HG03558 (cell line): ENCODE data around the gene QSOX1.
"Not testable (repeated sequence)": the region's sequence is repeated elsewhere in the genome, so short reads cannot be mapped to it uniquely, and the experiment has no call there.

Source experiments
- ATAC-seq: cut with Tn5 transposase; IDR thresholded peaks from one replicate; pipeline ENCODE4 v1.9.1; 2021; ENCODE audit warnings: moderate number of reproducible peaks; ENCODE audit not compliant: unreplicated experiment; ENCODE audit errors: extremely low read depth

The QSOX1 gene

DNA sequence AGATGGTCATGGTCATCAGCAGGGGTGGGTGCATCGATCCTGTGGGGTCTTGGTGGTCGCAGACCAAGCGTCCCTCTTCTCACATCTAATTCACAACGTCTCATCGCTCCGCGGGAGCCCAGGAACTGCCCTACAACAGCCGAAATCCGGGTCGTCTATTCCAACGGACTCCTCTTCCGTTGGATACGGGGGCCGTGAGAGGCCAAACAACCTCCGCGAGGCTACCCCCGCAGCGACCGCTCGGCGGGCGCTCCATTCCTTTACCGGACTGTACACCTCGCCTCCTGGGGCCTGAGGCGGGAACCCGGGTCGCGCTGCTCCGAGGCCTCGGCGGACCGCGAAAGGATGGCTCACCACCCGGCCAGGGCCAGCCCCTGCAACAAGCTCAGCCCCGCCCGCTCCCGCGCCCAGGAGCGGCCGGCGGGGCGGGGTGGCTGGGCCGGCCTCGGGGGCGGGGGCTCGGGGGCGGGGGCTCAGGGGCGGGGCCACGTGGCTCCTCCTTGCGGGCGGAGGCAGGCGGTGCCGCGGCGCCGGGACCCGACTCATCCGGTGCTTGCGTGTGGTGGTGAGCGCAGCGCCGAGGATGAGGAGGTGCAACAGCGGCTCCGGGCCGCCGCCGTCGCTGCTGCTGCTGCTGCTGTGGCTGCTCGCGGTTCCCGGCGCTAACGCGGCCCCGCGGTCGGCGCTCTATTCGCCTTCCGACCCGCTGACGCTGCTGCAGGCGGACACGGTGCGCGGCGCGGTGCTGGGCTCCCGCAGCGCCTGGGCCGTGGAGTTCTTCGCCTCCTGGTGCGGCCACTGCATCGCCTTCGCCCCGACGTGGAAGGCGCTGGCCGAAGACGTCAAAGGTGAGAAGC is at the start of gene QSOX1:
Gene QSOX1 (plus strand): TSS at position 545 of the 857 bp plus-strand sequence. CDS start 39 bp downstream, at position 584.
- ATAC-seq: peak; percentile 87

GRCh38 chr1:180112091-180112490 is 42.6 kb upstream of the QSOX1 start:
- no peak for ATAC-seq

DNA sequence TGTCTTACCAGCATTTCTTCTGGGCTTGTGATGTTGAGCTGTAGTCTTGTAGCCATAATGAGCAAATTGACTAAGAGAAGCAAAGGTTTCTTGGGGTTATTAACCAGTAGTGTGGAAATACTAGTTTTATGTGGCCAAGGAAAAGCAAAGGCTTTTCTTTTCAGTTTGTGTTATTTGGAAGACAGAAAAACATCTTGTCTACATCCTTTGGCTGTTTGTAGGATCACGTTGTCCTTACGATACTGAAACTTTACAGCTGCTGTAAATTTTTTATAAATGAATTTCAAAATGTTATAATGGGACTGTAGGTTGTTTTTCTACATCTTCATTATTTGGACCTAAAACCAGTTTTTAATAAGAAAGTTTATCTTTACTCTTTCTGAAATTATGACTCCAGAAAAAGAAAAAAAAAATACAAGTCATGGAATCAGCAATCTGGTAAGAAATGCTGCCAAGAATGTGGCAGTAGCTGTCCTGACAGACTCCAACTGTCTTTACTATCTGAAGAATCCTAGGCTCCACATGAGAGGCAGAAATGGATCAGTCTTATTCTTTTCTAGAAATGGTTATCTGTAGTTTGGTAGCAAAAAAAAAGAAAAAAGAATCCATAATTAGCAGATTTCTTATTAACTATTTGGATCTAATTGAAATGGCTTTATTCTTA is 41.6 kb upstream of the QSOX1 start:
- no peak for ATAC-seq

DNA sequence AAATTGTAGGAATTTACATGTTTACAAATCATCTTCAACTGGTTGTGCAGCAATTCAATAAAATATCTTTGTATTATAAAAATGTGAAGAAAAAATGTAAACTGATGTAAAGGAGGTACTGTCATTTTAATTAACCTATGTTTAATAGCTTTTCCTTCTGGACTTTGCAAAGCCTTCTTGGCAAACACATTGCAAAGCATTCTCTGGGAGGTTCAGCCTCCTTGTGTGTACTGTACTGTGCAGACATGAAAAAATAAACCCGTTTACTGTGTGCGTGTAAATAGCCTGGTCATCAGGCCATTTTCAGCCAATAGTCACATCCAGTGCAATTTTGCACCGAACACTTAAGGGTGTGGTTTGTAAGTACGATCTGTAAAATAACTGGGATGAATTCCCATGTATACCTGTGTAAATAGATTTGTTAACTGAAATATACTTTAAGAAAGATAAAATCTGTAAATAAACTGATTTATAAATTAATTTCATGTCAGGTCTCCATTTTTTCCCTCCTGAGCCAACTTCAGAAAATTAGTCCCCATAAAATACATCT is 40.2 kb upstream of the QSOX1 start:
- no peak for ATAC-seq

DNA sequence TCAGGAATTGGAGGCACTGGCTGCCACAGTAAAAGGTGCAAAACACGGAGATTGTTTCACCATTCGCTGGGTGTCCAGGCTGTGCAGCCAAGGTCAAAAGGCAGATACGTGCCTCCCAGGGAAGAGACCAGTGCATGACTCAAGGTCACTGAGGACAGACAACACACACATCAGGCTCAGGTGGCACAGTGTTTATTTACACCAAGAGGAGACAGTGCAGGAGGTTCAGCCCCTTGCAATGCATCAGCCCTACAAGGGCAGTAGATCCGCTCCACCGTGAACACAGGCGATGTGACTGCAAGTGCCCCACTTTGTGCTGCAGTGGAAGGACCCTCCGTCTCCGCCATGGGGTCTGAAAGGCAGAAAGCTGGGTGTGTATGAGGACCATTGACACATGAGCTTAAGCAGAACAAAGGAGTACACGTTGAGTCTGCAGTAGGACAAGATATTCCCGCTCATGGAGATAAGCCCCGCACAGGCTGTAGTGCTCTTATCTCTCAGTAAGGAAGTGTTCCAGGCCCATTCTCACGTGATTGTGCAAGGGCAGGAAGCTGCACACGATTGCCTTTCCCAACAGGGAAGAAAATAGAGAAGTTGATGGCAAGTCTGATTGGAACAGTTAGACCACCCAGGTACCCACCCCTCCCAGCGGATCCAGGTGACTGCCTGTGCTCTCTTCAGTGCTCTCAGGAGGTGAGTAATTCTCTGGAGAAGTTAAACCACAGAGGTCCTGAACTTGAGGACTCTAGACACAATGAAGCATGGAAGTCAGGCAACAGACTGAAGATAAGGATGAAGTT is 37.5 kb upstream of the QSOX1 start:
- ATAC-seq: no peak

DNA sequence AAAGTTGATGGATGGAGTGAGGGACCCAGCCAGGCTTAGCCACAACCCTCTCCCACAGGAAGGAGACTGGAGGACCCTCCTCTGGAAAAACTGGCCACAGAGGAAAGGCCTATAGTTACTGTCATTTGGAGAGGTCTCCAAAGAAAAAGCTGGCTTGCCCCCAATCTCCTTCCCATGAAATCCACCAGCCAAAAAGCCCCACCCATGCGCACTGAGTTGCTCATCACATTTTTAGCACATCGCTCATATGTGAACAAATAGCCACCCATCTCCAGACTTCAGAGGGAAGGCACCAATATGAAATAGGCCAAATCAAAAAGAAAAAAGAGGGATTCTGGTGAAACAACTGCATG is 36.9 kb upstream of the QSOX1 start:
- ATAC-seq: no peak

- no peak for ATAC-seq
Measured at GRCh38 chr1:180119837-180120236, 34.8 kb upstream of the QSOX1 start.

GRCh38 chr1:180123463-180123936 is 31.2 kb upstream of the QSOX1 start:
- no peak for ATAC-seq

DNA sequence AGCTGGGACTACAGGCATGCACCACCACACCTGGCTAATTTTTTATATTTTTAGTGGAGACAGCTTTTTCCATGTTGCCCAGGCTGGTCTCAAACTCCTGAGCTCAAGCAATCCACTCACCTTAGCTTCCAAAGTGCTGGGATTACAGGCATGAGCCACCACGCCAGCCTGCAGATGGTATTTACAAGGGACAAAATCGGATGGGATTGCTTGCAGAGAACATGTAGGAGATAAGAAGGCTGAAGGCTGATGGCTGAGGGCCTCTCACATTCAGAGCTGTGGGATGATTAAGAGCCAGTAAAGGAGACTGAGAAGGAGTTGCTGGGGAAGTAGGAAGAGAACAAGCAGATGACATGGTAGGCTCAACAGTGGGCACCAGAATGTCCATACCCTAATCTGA is 24.0 kb upstream of the QSOX1 start:
- ATAC-seq: no peak

GRCh38 chr1:180131510-180131909 is 23.2 kb upstream of the QSOX1 start:
- no peak for ATAC-seq

DNA sequence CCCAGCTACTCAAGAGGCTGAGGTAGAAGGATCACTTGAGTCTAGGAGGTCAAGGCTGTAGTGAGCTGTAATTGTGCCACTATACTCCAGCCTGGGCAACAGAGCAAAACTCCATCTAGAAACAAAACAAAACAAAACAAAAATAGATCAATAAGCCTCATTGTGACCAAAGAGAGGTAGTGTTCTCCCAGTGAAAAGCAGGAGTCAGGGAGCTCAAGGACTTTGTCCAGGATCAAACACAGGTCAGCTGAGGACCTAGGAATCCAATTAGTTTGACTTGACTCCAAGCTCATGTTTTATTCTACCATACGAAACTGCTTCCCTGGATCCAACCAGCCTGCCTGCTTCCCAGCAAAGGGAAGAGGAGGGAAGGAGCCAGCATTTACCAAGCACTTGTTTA is 21.5 kb upstream of the QSOX1 start:
- ATAC-seq: no peak

- not testable (repeated sequence) for ATAC-seq
Measured at GRCh38 chr1:180133688-180134087, 21.0 kb upstream of the QSOX1 start.

GRCh38 chr1:180135535-180135934 is 19.1 kb upstream of the QSOX1 start:
- ATAC-seq: no peak

GRCh38 chr1:180136331-180136967 is 18.2 kb upstream of the QSOX1 start:
- ATAC-seq: no peak

DNA sequence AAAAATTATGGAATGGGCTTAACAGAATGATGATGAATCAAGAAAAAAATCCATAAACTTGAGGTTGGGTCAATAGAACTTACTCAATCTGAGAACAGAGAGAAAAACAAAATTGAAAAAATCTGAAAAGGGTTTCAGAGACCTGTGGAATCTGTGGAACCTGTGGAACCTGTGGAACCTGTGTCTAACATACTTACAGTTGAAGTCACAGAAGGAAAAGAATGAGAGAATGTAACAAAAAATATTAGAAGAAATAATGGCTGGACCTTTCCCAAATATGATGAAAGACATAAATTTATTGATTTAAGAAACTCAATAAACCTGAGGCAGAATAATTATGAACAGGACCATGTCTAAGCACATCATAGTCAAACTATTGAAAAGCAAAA is 17.7 kb upstream of the QSOX1 start:
- no peak for ATAC-seq

- ATAC-seq: no peak
Measured at GRCh38 chr1:180137776-180138175, 16.9 kb upstream of the QSOX1 start.

DNA sequence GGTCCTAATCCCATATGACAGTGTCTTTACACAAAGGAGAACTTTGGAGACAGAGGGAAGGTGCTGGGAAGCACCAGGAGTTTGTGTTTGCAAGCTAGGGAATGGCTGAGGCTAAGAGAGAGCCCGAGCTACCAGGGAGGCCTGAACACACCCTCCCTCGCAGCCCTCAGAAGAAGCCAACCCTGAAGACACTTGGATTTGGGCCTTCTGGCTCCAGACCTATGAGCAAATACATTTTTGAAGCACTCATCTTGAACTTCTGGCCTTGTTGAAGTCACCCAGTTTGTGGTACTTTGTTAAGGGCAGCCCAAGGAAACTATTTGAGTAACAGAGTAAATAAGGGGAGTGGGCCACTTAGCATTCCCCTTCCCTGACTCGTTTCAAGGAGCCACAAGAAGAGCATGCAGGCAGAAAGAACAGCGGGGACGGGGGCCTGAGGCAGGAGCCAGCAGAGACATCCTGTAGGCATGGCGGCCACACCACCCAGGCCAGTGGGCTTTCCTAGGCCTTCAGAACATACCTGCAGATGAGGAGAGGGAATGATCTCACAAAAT is 13.2 kb upstream of the QSOX1 start:
- ATAC-seq: no peak

DNA sequence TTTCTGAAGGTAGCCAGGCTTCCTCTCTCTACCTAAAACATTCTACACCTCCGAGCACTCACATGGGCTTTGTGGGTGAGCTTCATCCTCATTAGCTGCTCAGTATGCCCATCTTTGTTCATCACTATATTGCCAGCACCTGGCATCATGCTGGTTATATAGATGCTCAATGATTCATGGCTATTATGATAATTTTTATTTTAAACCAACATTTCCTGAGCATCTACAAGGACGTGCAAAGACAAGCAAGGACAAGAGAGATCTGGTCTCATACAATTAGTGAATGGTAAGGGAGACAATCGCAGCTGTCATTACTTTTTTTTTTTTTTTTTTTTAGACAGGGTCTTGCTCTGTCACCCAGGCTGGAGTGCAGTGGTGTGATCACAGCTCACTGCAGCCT is 11.3 kb upstream of the QSOX1 start:
- no peak for ATAC-seq

DNA sequence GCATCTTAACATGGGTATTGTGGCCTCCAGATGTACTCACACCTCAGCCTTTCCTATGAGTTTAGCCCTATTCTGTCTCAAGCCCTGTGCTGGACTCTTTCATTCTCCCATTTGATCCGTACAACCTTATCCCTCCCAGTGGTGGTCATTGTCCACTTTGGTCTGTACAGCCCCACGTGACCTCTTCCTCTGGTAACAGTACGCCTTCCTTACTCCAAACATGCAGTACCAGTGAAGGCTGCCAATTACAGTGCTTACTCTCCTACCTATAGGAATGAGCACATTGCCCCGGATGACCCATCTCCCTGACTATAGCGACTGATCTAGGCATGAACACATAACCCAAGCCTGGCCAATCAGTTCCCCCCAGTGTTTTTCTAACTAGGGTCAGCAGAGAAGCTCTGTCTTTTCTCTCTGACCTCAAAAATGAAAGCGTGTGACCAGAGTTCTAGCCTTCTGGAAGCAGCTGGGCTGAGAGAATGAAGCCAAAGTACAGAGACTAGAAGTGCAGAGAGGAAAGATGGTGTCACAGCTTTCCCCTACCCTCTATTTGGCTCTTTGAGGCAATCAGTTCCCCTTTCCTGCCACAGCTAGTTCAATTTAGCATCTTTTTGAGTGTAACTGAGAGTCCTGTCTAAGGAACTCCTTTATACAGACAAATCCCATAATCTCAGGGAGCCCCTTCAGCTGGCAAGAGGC is 9.9 kb upstream of the QSOX1 start:
- ATAC-seq: no peak
